Thyroid gland (tissue), 4 donors: Measurements from ENCODE around the gene DTX1.

Experiments
- POLR2A ChIP-seq, 2 donors: fragments of 450-650 bp; IDR thresholded peaks; one replicate each; pipeline ENCODE4 v1.6.1; 2017; ENCODE audit warnings: antibody characterized with exemption in 2 of 2, mild to moderate bottlenecking in 2 of 2, moderate library complexity in 1 of 2
- TF ChIP-seq, protein P1 (sequence below), 6 experiments: fragments of 200-600 bp in 3 of 6; fragments of 450-650 bp in 3 of 6; sonication (generic) in 3 of 6; IDR thresholded peaks; one replicate each; pipeline ENCODE4 v1.5.1; 2016 to 2019; ENCODE audit warnings: antibody characterized with exemption in 6 of 6, mild to moderate bottlenecking in 2 of 6, inconsistent platforms in 1 of 6, moderate library complexity in 1 of 6

DNA sequence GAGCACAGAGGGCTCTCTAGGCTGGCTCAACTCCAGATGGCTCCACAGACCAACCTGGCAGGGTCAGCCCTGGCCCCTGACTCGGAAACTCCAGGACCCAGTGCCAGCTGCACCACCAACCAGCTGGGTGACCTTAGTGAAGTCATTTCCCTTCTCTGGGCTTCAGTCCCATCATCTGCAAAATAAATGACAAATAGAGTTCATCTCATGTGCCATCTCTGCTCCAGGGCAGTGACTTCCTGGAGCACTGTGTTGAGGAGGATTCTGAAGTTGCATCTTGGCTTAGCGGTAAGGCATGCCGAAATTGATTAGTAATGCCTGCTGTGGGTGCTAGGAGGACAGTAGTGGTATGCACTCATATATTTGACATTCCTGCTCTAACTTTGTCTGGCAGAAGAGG lies 31.5 kb downstream of the DTX1 start:
- TF ChIP-seq POLR2A (IDR thresholded peaks at IDR 0.05) = no peak
- TF ChIP-seq, protein P1, sequence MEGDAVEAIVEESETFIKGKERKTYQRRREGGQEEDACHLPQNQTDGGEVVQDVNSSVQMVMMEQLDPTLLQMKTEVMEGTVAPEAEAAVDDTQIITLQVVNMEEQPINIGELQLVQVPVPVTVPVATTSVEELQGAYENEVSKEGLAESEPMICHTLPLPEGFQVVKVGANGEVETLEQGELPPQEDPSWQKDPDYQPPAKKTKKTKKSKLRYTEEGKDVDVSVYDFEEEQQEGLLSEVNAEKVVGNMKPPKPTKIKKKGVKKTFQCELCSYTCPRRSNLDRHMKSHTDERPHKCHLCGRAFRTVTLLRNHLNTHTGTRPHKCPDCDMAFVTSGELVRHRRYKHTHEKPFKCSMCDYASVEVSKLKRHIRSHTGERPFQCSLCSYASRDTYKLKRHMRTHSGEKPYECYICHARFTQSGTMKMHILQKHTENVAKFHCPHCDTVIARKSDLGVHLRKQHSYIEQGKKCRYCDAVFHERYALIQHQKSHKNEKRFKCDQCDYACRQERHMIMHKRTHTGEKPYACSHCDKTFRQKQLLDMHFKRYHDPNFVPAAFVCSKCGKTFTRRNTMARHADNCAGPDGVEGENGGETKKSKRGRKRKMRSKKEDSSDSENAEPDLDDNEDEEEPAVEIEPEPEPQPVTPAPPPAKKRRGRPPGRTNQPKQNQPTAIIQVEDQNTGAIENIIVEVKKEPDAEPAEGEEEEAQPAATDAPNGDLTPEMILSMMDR (IDR thresholded peaks at IDR 0.05) = no peak
